AG08395 (cell line): Measurements from ENCODE around the gene PDLIM7.

Experiments used
- DNase-seq: peaks from one replicate; pipeline ENCODE4 v3.0.0; 2012; ENCODE audit warnings: mixed read lengths, low spot score

PDLIM7 gene

GRCh38 chr5:177472460-177473442 is 24.7 kb downstream of the PDLIM7 start:
- peak; percentile 47 for DNase-seq

GRCh38 chr5:177471610-177472356 is 25.6 kb downstream of the PDLIM7 start:
- DNase-seq, result no peak

- peak; percentile 41 for DNase-seq
Observed at GRCh38 chr5:177470759-177471536, 26.5 kb downstream of the PDLIM7 start.

- no peak for DNase-seq
Observed at GRCh38 chr5:177469750-177470525, 27.5 kb downstream of the PDLIM7 start.

- peak; percentile 68 for DNase-seq
Observed at GRCh38 chr5:177468685-177469628, 28.4 kb downstream of the PDLIM7 start.

- DNase-seq, result no peak
Observed at GRCh38 chr5:177468329-177468684, 29.1 kb downstream of the PDLIM7 start.

GRCh38 chr5:177467436-177467835 is 30.0 kb downstream of the PDLIM7 start:
- no peak for DNase-seq

GRCh38 chr5:177466861-177467260 is 30.5 kb downstream of the PDLIM7 start:
- DNase-seq, result no peak

GRCh38 chr5:177465044-177465443 is 32.4 kb downstream of the PDLIM7 start:
- no peak for DNase-seq

- no peak for DNase-seq
Observed at GRCh38 chr5:177462021-177462670, 35.3 kb downstream of the PDLIM7 start.

GRCh38 chr5:177459819-177460628 is 37.4 kb downstream of the PDLIM7 start:
- DNase-seq, result no peak

- no peak for DNase-seq
Observed at GRCh38 chr5:177459357-177459756, 38.0 kb downstream of the PDLIM7 start.

GRCh38 chr5:177458912-177459350 is 38.5 kb downstream of the PDLIM7 start:
- DNase-seq, result no peak

GRCh38 chr5:177457852-177458681 is 39.3 kb downstream of the PDLIM7 start:
- DNase-seq, result no peak

- DNase-seq, result peak; percentile 98
Observed at GRCh38 chr5:177456976-177457851, 40.2 kb downstream of the PDLIM7 start.

GRCh38 chr5:177456591-177456964 is 40.8 kb downstream of the PDLIM7 start:
- DNase-seq, result no peak
